ACC112 (cell line): ENCODE measurements around the gene RAB26.

Experiments
- H2AFZ ChIP-seq: fragments of 200-600 bp; sonication (generic); one replicate; pipeline ENCODE4 v1.6.0; 2017; ENCODE audit warnings: antibody characterized with exemption, low read length; ENCODE audit not compliant: unreplicated experiment
- H3K27ac ChIP-seq: fragments of 200-600 bp; sonication (generic); 2 replicates; pipeline ENCODE4 v1.5.1; 2014; ENCODE audit warnings: low read depth, mild to moderate bottlenecking, antibody characterized with exemption, low read length, moderate library complexity
- H3K27me3 ChIP-seq: fragments of 200-600 bp; sonication (generic); 2 replicates; pipeline ENCODE4 v1.6.1; 2014; ENCODE audit warnings: mild to moderate bottlenecking, antibody characterized with exemption, low read length, moderate library complexity, mixed read lengths; ENCODE audit not compliant: insufficient read depth
- H3K36me3 ChIP-seq: fragments of 200-600 bp; sonication (generic); 2 replicates; pipeline ENCODE4 v1.6.1; 2016; ENCODE audit warnings: mild to moderate bottlenecking, antibody characterized with exemption, low read length, moderate library complexity, mixed read lengths; ENCODE audit not compliant: insufficient read depth
- H3K4me1 ChIP-seq: fragments of 200-600 bp; sonication (generic); one replicate; pipeline ENCODE4 v1.6.1; 2016; ENCODE audit warnings: low read length, mixed read lengths; ENCODE audit not compliant: insufficient read depth, unreplicated experiment, control insufficient read depth
- H3K4me3 ChIP-seq: fragments of 200-600 bp; sonication (generic); 2 replicates; pipeline ENCODE4 v1.5.1; 2014; ENCODE audit warnings: mild to moderate bottlenecking, low read depth, low read length
- H3K79me2 ChIP-seq: fragments of 200-600 bp; sonication (generic); one replicate; pipeline ENCODE4 v1.6.0; 2016; ENCODE audit warnings: low read length; ENCODE audit not compliant: control insufficient read depth, unreplicated experiment, insufficient read depth

RAB26 gene

DNA sequence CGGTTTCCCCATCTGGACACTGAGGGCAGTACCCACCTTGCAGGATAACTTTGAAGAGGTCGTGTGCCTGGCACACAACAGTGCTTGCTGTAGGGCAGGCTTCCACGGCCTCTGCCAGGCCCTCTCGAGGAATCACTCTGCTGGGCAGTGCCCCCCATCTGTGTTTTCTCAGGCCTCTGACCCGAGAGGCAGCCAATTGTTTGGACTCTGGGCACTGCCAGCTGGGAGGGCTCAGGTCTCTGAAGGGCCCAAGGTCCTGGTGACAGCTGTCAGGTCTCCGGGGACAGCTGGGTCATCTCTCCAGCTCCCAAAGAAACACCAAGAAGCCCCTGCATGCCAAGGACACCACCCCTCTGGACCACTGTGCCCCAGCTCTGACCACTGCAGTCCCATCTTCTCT is 1.0 kb upstream of the RAB26 start:
- H3K27ac ChIP-seq = no peak overlapping the region
- no peak overlapping the region for H3K4me3 ChIP-seq
- H3K36me3 ChIP-seq = peaks cover 8% of the 10 kb centered on the region; the same call in 1 of the 2 replicates
- peaks cover 14% of the 10 kb centered on the region for H3K79me2 ChIP-seq
- H3K4me1 ChIP-seq = peaks cover 27% of the 10 kb centered on the region
- no peak overlapping the region for H2AFZ ChIP-seq
- no peaks in the 10 kb centered on the region for H3K27me3 ChIP-seq

- peaks cover 33% of the 10 kb centered on the region for H3K4me1 ChIP-seq
- H2AFZ ChIP-seq = no peak overlapping the region
- H3K27ac ChIP-seq = no peak overlapping the region
- H3K27me3 ChIP-seq = no peaks in the 10 kb centered on the region
- H3K4me3 ChIP-seq = peak overlapping the region; percentile 66
- H3K79me2 ChIP-seq = peaks cover 30% of the 10 kb centered on the region
- peaks cover 20% of the 10 kb centered on the region for H3K36me3 ChIP-seq
Measured at GRCh38 chr16:2148714-2149629, 547 bp downstream of the RAB26 start.

DNA sequence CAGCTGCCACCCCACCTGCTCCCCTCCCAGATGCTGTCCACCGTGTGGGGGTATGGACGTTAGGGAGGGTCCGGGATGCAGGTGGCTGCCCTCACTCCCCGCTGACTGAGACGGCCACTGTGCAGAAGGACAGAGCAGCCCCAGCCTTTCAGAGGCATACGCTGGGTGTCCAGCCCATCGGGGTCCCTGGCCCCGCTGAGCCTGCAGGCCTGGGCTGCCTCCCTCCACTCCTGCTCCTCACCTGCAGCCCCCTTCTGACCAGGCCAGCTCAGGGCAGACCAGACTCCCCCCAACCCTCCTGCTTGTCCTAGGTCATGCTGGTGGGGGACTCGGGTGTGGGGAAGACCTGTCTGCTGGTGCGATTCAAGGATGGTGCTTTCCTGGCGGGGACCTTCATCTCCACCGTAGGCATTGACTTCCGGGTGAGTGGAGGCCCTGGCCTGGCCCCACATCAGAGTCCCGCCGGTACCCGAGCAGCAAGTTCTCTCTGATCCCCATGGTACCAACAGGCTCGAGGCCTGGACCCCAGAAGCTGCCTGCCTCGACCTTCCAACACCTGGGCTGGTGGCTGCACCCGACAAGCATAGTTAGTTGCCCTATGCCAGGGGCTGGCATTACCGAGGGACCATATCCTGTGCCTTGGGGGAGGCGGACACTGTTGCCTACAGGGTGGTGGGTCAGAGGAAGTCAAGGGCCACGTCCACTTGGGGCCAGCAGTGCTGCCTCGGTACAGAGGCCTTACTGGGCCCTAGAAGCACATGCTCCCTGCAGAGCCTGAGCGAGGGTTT is 1.4 kb downstream of the RAB26 start:
- no peak overlapping the region for H2AFZ ChIP-seq
- H3K4me3 ChIP-seq = peak overlapping the region; percentile 66; the same call in 1 of the 2 replicates
- peaks cover 33% of the 10 kb centered on the region for H3K4me1 ChIP-seq
- H3K79me2 ChIP-seq = peaks cover 39% of the 10 kb centered on the region
- no peaks in the 10 kb centered on the region for H3K27me3 ChIP-seq
- H3K27ac ChIP-seq = no peak overlapping the region
- H3K36me3 ChIP-seq = peaks cover 28% of the 10 kb centered on the region

- H3K4me3 ChIP-seq = no peak overlapping the region; the same call in 1 of the 2 replicates
- no peak overlapping the region for H2AFZ ChIP-seq
- peaks cover 42% of the 10 kb centered on the region for H3K79me2 ChIP-seq
- H3K27me3 ChIP-seq = no peaks in the 10 kb centered on the region
- peaks cover 30% of the 10 kb centered on the region for H3K36me3 ChIP-seq
- H3K4me1 ChIP-seq = peaks cover 33% of the 10 kb centered on the region
- 0 out of 2 replicates have a peak overlapping the region, but pooled peaks have one; percentile 7 for H3K27ac ChIP-seq
Measured at GRCh38 chr16:2150418-2151187, 2.2 kb downstream of the RAB26 start.

DNA sequence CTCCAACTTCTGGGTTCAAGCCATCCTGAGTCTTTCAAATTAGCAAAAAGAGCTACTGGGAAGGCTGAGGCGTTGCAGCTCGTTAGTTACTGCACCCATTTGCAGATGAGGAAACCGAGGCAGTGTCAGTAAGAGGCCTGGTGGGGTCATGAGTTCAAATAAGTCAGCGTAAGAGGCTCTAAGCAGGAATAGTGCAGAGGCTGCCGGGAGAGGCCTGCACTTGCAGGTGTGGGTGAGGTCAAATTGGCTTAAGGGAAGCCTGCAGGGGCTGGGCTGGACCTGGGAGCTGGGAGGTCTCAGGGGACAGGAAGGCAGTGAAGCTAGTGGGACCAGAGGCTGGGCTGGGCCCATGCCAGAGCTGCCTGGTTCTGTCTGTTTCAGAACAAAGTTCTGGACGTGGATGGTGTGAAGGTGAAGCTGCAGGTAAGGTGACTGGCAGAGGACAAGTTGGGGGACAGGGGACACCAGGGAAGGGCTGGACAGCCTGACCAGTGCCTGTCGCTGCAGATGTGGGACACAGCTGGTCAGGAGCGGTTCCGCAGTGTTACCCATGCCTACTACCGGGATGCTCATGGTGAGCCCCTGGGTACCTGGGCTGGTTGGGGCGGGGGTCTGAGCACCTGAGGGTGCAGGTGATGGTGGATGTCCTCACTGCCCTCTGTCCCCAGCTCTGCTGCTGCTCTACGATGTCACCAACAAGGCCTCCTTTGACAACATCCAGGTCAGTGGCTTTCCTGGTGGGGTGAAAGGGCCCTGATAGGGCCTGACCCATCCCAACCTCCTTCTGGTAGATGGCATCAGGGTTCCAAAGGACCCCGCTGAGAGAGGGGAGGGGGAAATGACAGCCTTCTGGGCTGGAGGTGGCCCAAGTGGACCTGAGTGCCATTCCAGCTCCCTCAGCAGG is 3.0 kb downstream of the RAB26 start:
- no peak overlapping the region; the same call in 1 of the 2 replicates for H3K4me3 ChIP-seq
- H3K4me1 ChIP-seq = peaks cover 33% of the 10 kb centered on the region
- 0 out of 2 replicates have a peak overlapping the region, but pooled peaks have one; percentile 7 for H3K27ac ChIP-seq
- H3K79me2 ChIP-seq = peaks cover 47% of the 10 kb centered on the region
- no peaks in the 10 kb centered on the region for H3K27me3 ChIP-seq
- H3K36me3 ChIP-seq = peaks cover 30% of the 10 kb centered on the region
- H2AFZ ChIP-seq = no peak overlapping the region

DNA sequence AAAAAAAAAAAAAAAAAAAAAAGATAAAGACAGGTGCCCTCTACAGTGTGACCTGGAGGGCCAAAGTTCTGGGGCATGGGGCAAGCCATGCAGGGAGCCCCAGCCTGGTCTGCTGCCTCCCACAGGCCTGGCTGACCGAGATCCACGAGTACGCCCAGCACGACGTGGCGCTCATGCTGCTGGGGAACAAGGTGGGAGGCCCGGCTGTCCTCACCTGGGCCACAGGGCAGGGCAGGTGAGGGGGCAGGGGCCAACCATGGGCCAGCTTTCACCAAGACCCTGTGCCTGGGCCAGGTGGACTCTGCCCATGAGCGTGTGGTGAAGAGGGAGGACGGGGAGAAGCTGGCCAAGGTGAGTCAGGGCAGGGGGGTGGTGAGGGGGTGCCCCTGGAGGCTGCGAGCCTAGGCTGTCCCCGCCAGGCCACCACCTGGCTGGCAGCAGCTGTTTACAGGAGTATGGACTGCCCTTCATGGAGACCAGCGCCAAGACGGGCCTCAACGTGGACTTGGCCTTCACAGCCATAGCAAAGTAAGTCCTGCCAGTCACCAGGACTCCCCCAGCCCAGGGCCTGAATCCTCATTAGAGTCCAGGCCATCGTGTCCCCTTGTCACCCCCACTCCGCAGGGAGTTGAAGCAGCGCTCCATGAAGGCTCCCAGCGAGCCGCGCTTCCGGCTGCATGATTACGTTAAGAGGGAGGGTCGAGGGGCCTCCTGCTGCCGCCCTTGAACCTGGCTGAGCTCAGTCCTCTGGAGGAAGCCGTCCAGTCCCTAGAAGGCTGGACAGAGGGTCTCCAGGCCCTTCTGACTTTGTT is 4.5 kb downstream of the RAB26 start:
- peaks cover 46% of the 10 kb centered on the region for H3K4me1 ChIP-seq
- H3K79me2 ChIP-seq = peaks cover 62% of the 10 kb centered on the region

DNA sequence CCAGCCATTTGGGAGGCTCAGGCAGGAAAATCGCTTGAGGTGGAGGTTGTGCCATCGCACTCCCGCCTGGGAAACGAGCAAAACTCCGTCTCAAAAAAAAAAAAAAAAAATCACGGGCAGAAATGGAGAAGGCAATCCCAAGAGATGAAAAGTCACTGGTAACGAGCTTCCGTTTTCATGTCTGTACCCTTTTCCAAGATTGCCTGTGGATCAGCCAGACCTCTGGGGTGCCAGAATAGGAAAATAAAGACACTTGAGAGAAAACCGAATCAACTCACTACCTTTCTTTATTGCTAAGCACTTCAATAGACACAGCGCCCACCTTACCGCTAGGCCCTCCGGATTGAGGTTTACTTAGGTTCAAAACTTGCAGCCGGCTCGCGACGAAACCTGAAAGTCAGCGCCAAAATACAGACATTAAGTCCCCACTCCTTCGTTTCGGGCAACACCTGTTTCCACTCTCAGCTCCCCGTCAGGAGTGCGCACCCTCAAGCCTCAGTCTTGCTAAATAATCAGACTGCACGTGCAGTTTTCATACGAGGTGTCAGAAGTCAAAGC is 6.2 kb downstream of the RAB26 start:
- Histone ChIP-seq H3K27ac (peak overlapping the region; percentile 61), H3K27me3 (no peaks in the 10 kb centered on the region), H3K4me1 (peaks cover 52% of the 10 kb centered on the region), H2AFZ (no peak overlapping the region), H3K36me3 (peaks cover 30% of the 10 kb centered on the region), H3K79me2 (peaks cover 77% of the 10 kb centered on the region), H3K4me3 (peak overlapping the region; percentile 98)

More for the DNA sequence above, 4.5 kb downstream of the RAB26 start:
- Histone ChIP-seq H2AFZ (no peak overlapping the region), H3K27ac (peak overlapping the region; percentile 61), H3K36me3 (peaks cover 30% of the 10 kb centered on the region), H3K4me3 (peak overlapping the region; percentile 98), H3K27me3 (no peaks in the 10 kb centered on the region)

- Histone ChIP-seq H3K27ac (peak within 1 kb of the TSS; percentile 95), H3K79me2 (peaks cover 84% of the 10 kb centered on the region), H3K27me3 (no peaks in the 10 kb centered on the region), H2AFZ (no peak within 1 kb of the TSS), H3K4me3 (peak within 1 kb of the TSS; percentile 98), H3K36me3 (peaks cover 30% of the 10 kb centered on the region), H3K4me1 (peaks cover 55% of the 10 kb centered on the region)
Measured at GRCh38 chr16:2155091-2155950, 6.9 kb downstream of the RAB26 start, which contains the start of gene TRAF7. TRAF7 (plus strand) TSS chr16:2155782; CDS start chr16:2163921, 8,139 bp downstream.
